SK-N-SH treated with all-trans-retinoic acid at 6 μM for 48 hours (cell line): ENCODE results near the gene ULK4.

Experiments used
- CSRNP3 ChIP-seq: fragments of 250-450 bp; sonication (Bioruptor Pico); IDR thresholded peaks from 2 replicates; pipeline ENCODE4 v1.5.1; 2021; ENCODE audit warnings: mild to moderate bottlenecking, moderate library complexity
- ZC3H10 ChIP-seq: fragments of 250-450 bp; sonication (Bioruptor Pico); IDR thresholded peaks from 2 replicates; pipeline ENCODE4 v1.5.1; 2021; ENCODE audit warnings: mild to moderate bottlenecking, moderate library complexity
- ZNF8 ChIP-seq: fragments of 450-650 bp; formaldehyde crosslinking; IDR thresholded peaks from 2 replicates; pipeline ENCODE4 v1.5.0; 2020; ENCODE audit warnings: mild to moderate bottlenecking, moderate library complexity

DNA sequence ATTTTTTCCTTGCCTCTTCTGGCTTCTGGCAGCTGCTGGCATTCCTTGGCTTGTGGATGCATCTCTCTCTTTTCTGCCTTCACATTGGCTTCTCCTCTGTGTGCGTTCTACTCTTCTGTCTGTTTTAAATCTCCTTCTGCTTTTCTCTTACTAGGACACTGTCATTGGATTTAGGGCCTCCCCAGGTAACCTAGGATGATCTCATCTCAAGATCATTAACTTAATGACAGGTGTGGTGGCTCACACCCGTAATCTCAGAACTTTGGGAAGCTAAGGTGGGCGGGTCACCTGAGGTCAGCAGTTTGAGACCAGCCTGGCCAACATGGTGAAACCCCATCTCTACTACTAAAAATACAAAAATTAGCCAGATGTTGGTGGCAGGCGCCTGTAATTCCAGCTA, 40.9 kb upstream of the ULK4 start:
- TF ChIP-seq ZC3H10 (CRISPR knock-in tag): no peak
- TF ChIP-seq CSRNP3 (CRISPR knock-in tag): no peak
- no peak for TF ChIP-seq ZNF8 (CRISPR knock-in tag)
